H9 (cell line): ENCODE results near the gene LRRC27. TPM values are rescaled to one million over a fixed set of nuclear protein-coding genes. Genes with fewer than 3 reads are reported as not detected.

Experiments
- DNase-seq: peaks from one replicate; pipeline ENCODE4 v3.0.0-alpha.2; 2017
- H2AFZ ChIP-seq: one replicate; pipeline ENCODE4 v1.6.1; 2013; ENCODE audit warnings: mild to moderate bottlenecking, low read length, control low read depth, moderate library complexity
- H2AK5ac ChIP-seq: 2 replicates; pipeline ENCODE4 v1.6.1; 2013; ENCODE audit warnings: low read length, control low read depth, mixed read lengths; ENCODE audit not compliant: insufficient read length
- H2BK120ac ChIP-seq: one replicate; pipeline ENCODE4 v1.6.1; 2013; ENCODE audit warnings: low read depth, mild to moderate bottlenecking, low read length, control low read depth, inconsistent platforms; ENCODE audit not compliant: poor library complexity, severe bottlenecking
- H2BK12ac ChIP-seq: 2 replicates; pipeline ENCODE4 v1.6.1; 2013; ENCODE audit warnings: low read length, control low read depth, mixed read lengths, low read depth; ENCODE audit not compliant: insufficient read length
- H2BK15ac ChIP-seq: 2 replicates; pipeline ENCODE4 v1.6.1; 2013; ENCODE audit warnings: low read depth, low read length, control low read depth
- H2BK20ac ChIP-seq: one replicate; pipeline ENCODE4 v1.6.1; 2013; ENCODE audit warnings: low read depth, mild to moderate bottlenecking, low read length, control low read depth, inconsistent platforms; ENCODE audit not compliant: poor library complexity, severe bottlenecking
- H2BK5ac ChIP-seq: 2 replicates; pipeline ENCODE4 v1.6.1; 2013; ENCODE audit warnings: low read length, control low read depth, mixed read lengths; ENCODE audit not compliant: insufficient read length
- H3K14ac ChIP-seq: 2 replicates; pipeline ENCODE4 v1.6.1; 2013; ENCODE audit warnings: low read length, control low read depth; ENCODE audit not compliant: insufficient read depth
- H3K18ac ChIP-seq: 2 replicates; pipeline ENCODE4 v1.6.1; 2013; ENCODE audit warnings: low read depth, mild to moderate bottlenecking, mixed read lengths, low read length, control low read depth; ENCODE audit not compliant: insufficient read length
- H3K23ac ChIP-seq: 2 replicates; pipeline ENCODE4 v1.6.1; 2013; ENCODE audit warnings: low read length, control low read depth, mixed read lengths, low read depth; ENCODE audit not compliant: insufficient read length
- H3K23me2 ChIP-seq: 2 replicates; pipeline ENCODE4 v1.6.1; 2013; ENCODE audit warnings: low read depth, mild to moderate bottlenecking, mixed read lengths, low read length, control low read depth; ENCODE audit not compliant: insufficient read length, poor library complexity, severe bottlenecking
- H3K27ac ChIP-seq: 2 replicates; pipeline ENCODE4 v1.5.1; 2013; ENCODE audit warnings: low read length, control low read depth, mixed read lengths, low read depth; ENCODE audit not compliant: insufficient read length
- H3K27me3 ChIP-seq: 2 replicates; pipeline ENCODE4 v1.6.1; 2013; ENCODE audit warnings: low read length, control low read depth, inconsistent platforms; ENCODE audit not compliant: insufficient read depth
- H3K4ac ChIP-seq: 2 replicates; pipeline ENCODE4 v1.6.1; 2013; ENCODE audit warnings: low read depth, mild to moderate bottlenecking, control low read depth, inconsistent platforms, low read length, moderate library complexity
- H3K4me1 ChIP-seq: 2 replicates; pipeline ENCODE4 v1.6.1; 2013; ENCODE audit warnings: low read length, control low read depth, inconsistent platforms; ENCODE audit not compliant: insufficient read depth
- H3K4me2 ChIP-seq: 2 replicates; pipeline ENCODE4 v1.6.1; 2013; ENCODE audit warnings: low read length, control low read depth, mixed read lengths; ENCODE audit not compliant: insufficient read length, insufficient read depth
- H3K56ac ChIP-seq: 2 replicates; pipeline ENCODE4 v1.6.1; 2013; ENCODE audit warnings: low read depth, mild to moderate bottlenecking, mixed read lengths, low read length, control low read depth; ENCODE audit not compliant: insufficient read length
- H3K79me1 ChIP-seq: 2 replicates; pipeline ENCODE4 v1.6.1; 2013; ENCODE audit warnings: low read depth, mild to moderate bottlenecking, moderate library complexity, low read length, control low read depth, inconsistent platforms; ENCODE audit not compliant: insufficient read depth, poor library complexity, severe bottlenecking
- H3K79me2 ChIP-seq: 2 replicates; pipeline ENCODE4 v1.6.1; 2013; ENCODE audit warnings: low read length, control low read depth, inconsistent platforms; ENCODE audit not compliant: insufficient read depth
- H3K9ac ChIP-seq: 2 replicates; pipeline ENCODE4 v1.6.1; 2013; ENCODE audit warnings: low read length, control low read depth, mixed read lengths; ENCODE audit not compliant: insufficient read length; ENCODE audit errors: extremely low read depth
- H3K9me3 ChIP-seq: one replicate; pipeline ENCODE4 v1.6.1; 2013; ENCODE audit warnings: low read depth, low read length, inconsistent platforms; ENCODE audit not compliant: control insufficient read depth
- H3T11ph ChIP-seq: one replicate; pipeline ENCODE4 v1.6.1; 2013; ENCODE audit warnings: mild to moderate bottlenecking, low read length, control low read depth, inconsistent platforms
- H4K20me1 ChIP-seq: one replicate; pipeline ENCODE4 v1.6.1; 2013; ENCODE audit not compliant: control insufficient read depth, insufficient read length, insufficient read depth
- H4K5ac ChIP-seq: 2 replicates; pipeline ENCODE4 v1.6.1; 2013; ENCODE audit warnings: low read depth, mild to moderate bottlenecking, mixed read lengths, low read length, control low read depth; ENCODE audit not compliant: insufficient read length
- H4K8ac ChIP-seq: replicated peaks from 2 replicates; pipeline ENCODE4 v1.6.1; 2013; ENCODE audit warnings: low read length, control low read depth, mixed read lengths, low read depth; ENCODE audit not compliant: insufficient read length
- H4K91ac ChIP-seq: 2 replicates; pipeline ENCODE4 v1.6.1; 2013; ENCODE audit warnings: low read depth, mild to moderate bottlenecking, moderate library complexity, mixed read lengths, low read length, control low read depth; ENCODE audit not compliant: insufficient read length
- H3K27ac Mint-ChIP-seq, 3 experiments: 2 replicates in 2 of 3; 3 replicates in 1 of 3; pipeline ENCODE4 v1.8.0; 2020 to 2021; ENCODE audit warnings: mixed read lengths in 3 of 3, mild to moderate bottlenecking in 1 of 3, moderate library complexity in 1 of 3
- H3K27me3 Mint-ChIP-seq: 2 replicates; pipeline ENCODE4 v1.8.0; 2021; ENCODE audit warnings: low read depth, mild to moderate bottlenecking, moderate library complexity, mixed read lengths
- H3K36me3 Mint-ChIP-seq, 3 experiments: 2 replicates in 2 of 3; 3 replicates in 1 of 3; pipeline ENCODE4 v1.8.0; 2020 to 2021; ENCODE audit warnings: low read depth in 3 of 3, mixed read lengths in 3 of 3; ENCODE audit not compliant: insufficient read depth in 1 of 3
- H3K4me1 Mint-ChIP-seq, 2 experiments: 2 replicates each; pipeline ENCODE4 v1.8.0; 2020; ENCODE audit warnings: mixed read lengths in 2 of 2
- H3K4me3 Mint-ChIP-seq, 2 experiments: 2 replicates in 1 of 2; 3 replicates in 1 of 2; pipeline ENCODE4 v1.8.0; 2020 to 2021; ENCODE audit warnings: mild to moderate bottlenecking in 2 of 2, mixed read lengths in 2 of 2, moderate library complexity in 1 of 2
- H3K9me3 Mint-ChIP-seq, 2 experiments: 2 replicates in 1 of 2; 3 replicates in 1 of 2; pipeline ENCODE4 v1.8.0; 2020; ENCODE audit warnings: mild to moderate bottlenecking in 2 of 2, mixed read lengths in 2 of 2, moderate library complexity in 1 of 2
- WGBS: extraction: QIAGEN DNeasy Blood & Tissue Kit; methylation state at CpG from one replicate; pipeline ENCODE4 v1.1.7; 2013; ENCODE audit warnings: missing lambda C conversion rate, low lambda C conversion rate, mixed read lengths; ENCODE audit not compliant: insufficient read length; ENCODE audit errors: extremely low coverage; 5-methylcytosine and 5-hydroxymethylcytosine counted together
- total RNA-seq: library from RNA; stranded (reverse); gene quantifications from 2 replicates; pipeline ENCODE4 v1.2.1, GENCODE V29; 2021
- TF ChIP-seq, protein P1 (sequence below): fragments of 200-600 bp; sonication (generic); conservative IDR thresholded peaks from 3 replicates; pipeline ENCODE4 v1.8.0; 2021; ENCODE audit warnings: antibody characterized with exemption, mild to moderate bottlenecking

The LRRC27 gene
- total RNA-seq, 1 experiment from 2014 or later: 2.7 TPM

DNA sequence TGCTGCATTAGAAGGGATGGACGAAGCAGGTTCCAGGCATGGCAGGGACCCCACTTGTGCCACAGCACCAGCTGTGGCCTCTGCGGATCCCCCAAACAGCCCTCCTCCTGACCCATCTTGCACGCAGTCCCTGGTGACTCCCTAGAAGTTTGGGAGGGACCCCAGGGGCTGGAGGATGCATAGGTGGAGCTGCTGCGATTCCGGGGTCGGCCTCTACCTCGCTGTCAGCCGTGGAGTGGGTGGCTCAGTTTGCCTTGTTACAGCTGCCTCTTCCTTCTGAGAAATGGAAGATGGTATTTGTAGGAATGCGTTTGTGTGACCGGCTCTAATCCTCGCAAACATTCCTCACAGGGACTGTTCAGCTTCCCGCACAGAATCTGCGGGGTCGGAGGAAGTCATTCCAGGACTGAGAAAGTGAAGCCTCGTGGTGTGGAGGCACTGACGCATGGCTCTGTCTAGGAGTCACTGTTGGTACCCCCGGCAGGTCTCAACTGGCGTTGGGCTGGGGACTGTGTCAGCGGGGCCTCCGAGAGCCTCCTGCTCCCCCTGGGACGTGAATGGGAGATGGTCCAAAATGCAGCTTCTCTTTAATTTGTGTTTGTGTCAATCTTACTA, 82.5 kb downstream of the LRRC27 start:
- no peak overlapping the region for H3K4me2 ChIP-seq
- H2BK12ac ChIP-seq: no peak overlapping the region

More for the DNA sequence above, 82.5 kb downstream of the LRRC27 start:
- Histone ChIP-seq H3K9ac (no peak overlapping the region), H3K4ac (no peak overlapping the region), H2BK15ac (no peak overlapping the region), H3K23ac (no peak overlapping the region), H2BK120ac (no peak overlapping the region), H4K91ac (no peak overlapping the region), H3K79me1 (no peaks in the 10 kb centered on the region), H3K27me3 (no peaks in the 10 kb centered on the region; the same call in 1 of the 2 replicates), H3K4me1 (peaks cover 6% of the 10 kb centered on the region; the same call in 1 of the 2 replicates), H3K18ac (no peak overlapping the region), H3K23me2 (no peaks in the 10 kb centered on the region), H4K5ac (no peak overlapping the region), H2AFZ (no peak overlapping the region), H4K8ac (no peak overlapping the region), H3K27ac (no peak overlapping the region), H4K20me1 (no peaks in the 10 kb centered on the region), H3K9me3 (no peaks in the 10 kb centered on the region), H2AK5ac (no peak overlapping the region), H2BK20ac (no peak overlapping the region), H3K56ac (no peak overlapping the region), H3K14ac (no peak overlapping the region; the same call in 1 of the 2 replicates), H3K79me2 (no peaks in the 10 kb centered on the region), H2BK5ac (no peak overlapping the region), H3T11ph (no peak overlapping the region)
- H3K4me3 Mint-ChIP-seq: no peak overlapping the region
- peaks cover 0 to 7% (median 0%) of the 10 kb centered on the region in 3 experiments; a peak in 4 of 7 replicates for H3K36me3 Mint-ChIP-seq
- WGBS: no CpG with 5 or more reads among the region's 21 CpGs
- peaks cover 3% of the 10 kb centered on the region; the same call in 1 of the 2 replicates for H3K27me3 Mint-ChIP-seq
- TF ChIP-seq, protein P1, sequence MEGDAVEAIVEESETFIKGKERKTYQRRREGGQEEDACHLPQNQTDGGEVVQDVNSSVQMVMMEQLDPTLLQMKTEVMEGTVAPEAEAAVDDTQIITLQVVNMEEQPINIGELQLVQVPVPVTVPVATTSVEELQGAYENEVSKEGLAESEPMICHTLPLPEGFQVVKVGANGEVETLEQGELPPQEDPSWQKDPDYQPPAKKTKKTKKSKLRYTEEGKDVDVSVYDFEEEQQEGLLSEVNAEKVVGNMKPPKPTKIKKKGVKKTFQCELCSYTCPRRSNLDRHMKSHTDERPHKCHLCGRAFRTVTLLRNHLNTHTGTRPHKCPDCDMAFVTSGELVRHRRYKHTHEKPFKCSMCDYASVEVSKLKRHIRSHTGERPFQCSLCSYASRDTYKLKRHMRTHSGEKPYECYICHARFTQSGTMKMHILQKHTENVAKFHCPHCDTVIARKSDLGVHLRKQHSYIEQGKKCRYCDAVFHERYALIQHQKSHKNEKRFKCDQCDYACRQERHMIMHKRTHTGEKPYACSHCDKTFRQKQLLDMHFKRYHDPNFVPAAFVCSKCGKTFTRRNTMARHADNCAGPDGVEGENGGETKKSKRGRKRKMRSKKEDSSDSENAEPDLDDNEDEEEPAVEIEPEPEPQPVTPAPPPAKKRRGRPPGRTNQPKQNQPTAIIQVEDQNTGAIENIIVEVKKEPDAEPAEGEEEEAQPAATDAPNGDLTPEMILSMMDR: no peak
- DNase-seq: no peak
- H3K9me3 Mint-ChIP-seq: no peaks in the 10 kb centered on the region
- peaks cover 53 to 56% of the 10 kb centered on the region in 2 experiments for H3K4me1 Mint-ChIP-seq
- H3K27ac Mint-ChIP-seq: peak overlapping the region in 1 of 3 experiments; percentile 60; a peak in 1 of 7 replicates
